Endothelial cell of umbilical vein (primary cell): ENCODE results near the gene SMIM12. TPM values are rescaled to one million over a fixed set of nuclear protein-coding genes. Genes with fewer than 3 reads are reported as not detected.

ENCODE experiments used
- BruUV-seq: library from RNA; stranded (reverse); fragments of 400-500 nt; replicated peaks from 2 replicates; lab custom pipeline; 2021; lab: Mats Ljungman, UMichigan
- CTCF ChIA-PET: fragments of 300-600, 350-600 bp; sonication (Branson Sonifier 250); formaldehyde crosslinking; loops from one replicate; lab custom pipeline; 2021; ENCODE audit warnings: antibody characterized with exemption, inconsistent platforms; lab: Charles Lee
- POLR2A ChIA-PET: fragments of 300-600, 350-600 bp; sonication (Branson Sonifier 250); formaldehyde crosslinking; loops from one replicate; lab custom pipeline; 2021; ENCODE audit warnings: antibody characterized with exemption, inconsistent platforms; lab: Charles Lee
- DNase-seq: peaks from one replicate; pipeline ENCODE4 v3.0.0-alpha.2; 2011; ENCODE audit warnings: low read depth, low spot score
- FAIRE-seq: peaks from 2 replicates; lab custom pipeline; 2011; peaks lifted over from hg19 to GRCh38; lab: Jason Lieb, UNC
- H2AFZ ChIP-seq: 2 replicates; pipeline ENCODE4 v1.6.0; 2012; ENCODE audit warnings: low read depth, low read length, control low read depth, inconsistent platforms
- H3K27ac ChIP-seq: 2 replicates; pipeline ENCODE4 v1.5.1; 2011; ENCODE audit warnings: low read depth, mild to moderate bottlenecking, control low read depth, low read length, moderate library complexity; ENCODE audit not compliant: insufficient read depth
- H3K27me3 ChIP-seq, 2 experiments: 2 replicates each; pipeline versions ENCODE4 v1.6.0 to v1.6.1; 2011; ENCODE audit warnings: low read length in 2 of 2, mixed read lengths in 1 of 2; ENCODE audit not compliant: control insufficient read depth in 2 of 2, insufficient read depth in 2 of 2
- H3K36me3 ChIP-seq, 2 experiments: 2 replicates in 1 of 2; 3 replicates in 1 of 2; pipeline ENCODE4 v1.5.1; 2011; ENCODE audit warnings: low read length in 2 of 2, mild to moderate bottlenecking in 1 of 2, moderate library complexity in 1 of 2; ENCODE audit not compliant: control insufficient read depth in 2 of 2, insufficient read depth in 2 of 2; ENCODE audit errors: extremely low read depth in 1 of 2
- H3K4me1 ChIP-seq: 3 replicates; pipeline ENCODE4 v1.5.1; 2011; ENCODE audit warnings: mild to moderate bottlenecking, low read length; ENCODE audit not compliant: control insufficient read depth, insufficient read depth; ENCODE audit errors: extremely low read depth
- H3K4me2 ChIP-seq: 2 replicates; pipeline ENCODE4 v1.6.1; 2011; ENCODE audit warnings: low read length, control low read depth, mixed read lengths; ENCODE audit not compliant: insufficient read depth
- H3K4me3 ChIP-seq, 3 experiments: fragments of 200-600 bp in 1 of 3; sonication (generic), shearing (Covaris generic) in 1 of 3; replicated peaks in 1 of 3; 2 replicates each; pipeline ENCODE4 v1.5.1; 2011 to 2016; ENCODE audit warnings: control low read depth in 3 of 3, low read length in 3 of 3, mild to moderate bottlenecking in 2 of 3, inconsistent platforms in 1 of 3, low read depth in 1 of 3, moderate library complexity in 1 of 3; ENCODE audit not compliant: insufficient read depth in 1 of 3
- H3K79me2 ChIP-seq: 2 replicates; pipeline ENCODE4 v1.6.0; 2012; ENCODE audit warnings: low read length, inconsistent platforms; ENCODE audit not compliant: control insufficient read depth, insufficient read depth
- H3K9ac ChIP-seq: replicated peaks from 2 replicates; pipeline ENCODE3; 2011; ENCODE audit warnings: low read length, control low read depth; ENCODE audit not compliant: insufficient read depth; ENCODE audit errors: extremely low read depth
- H3K9me1 ChIP-seq: replicated peaks from 3 replicates; pipeline ENCODE4 v1.6.0; 2011; ENCODE audit warnings: mild to moderate bottlenecking, low read length; ENCODE audit not compliant: control insufficient read depth, insufficient read depth; ENCODE audit errors: extremely low read depth
- H3K9me3 ChIP-seq: replicated peaks from 2 replicates; pipeline ENCODE4 v1.5.1; 2012; ENCODE audit warnings: low read length, inconsistent platforms; ENCODE audit not compliant: control insufficient read depth, insufficient read depth
- H4K20me1 ChIP-seq: replicated peaks from 2 replicates; pipeline ENCODE3; 2011; ENCODE audit warnings: mild to moderate bottlenecking, low read length; ENCODE audit not compliant: control insufficient read depth, insufficient read depth; ENCODE audit errors: extremely low read depth
- EZH2 ChIP-seq: IDR thresholded peaks from 2 replicates; pipeline ENCODE4 v1.6.1; 2012; ENCODE audit warnings: borderline replicate concordance, low read depth, mild to moderate bottlenecking, moderate library complexity, low read length, inconsistent platforms; ENCODE audit not compliant: severe bottlenecking
- FOS ChIP-seq: IDR thresholded peaks from 2 replicates; pipeline ENCODE4 v1.6.1; 2011; ENCODE audit warnings: mild to moderate bottlenecking, low read length, moderate library complexity, borderline replicate concordance; ENCODE audit not compliant: insufficient read depth
- GATA2 ChIP-seq: IDR thresholded peaks from 2 replicates; pipeline ENCODE4 v1.7.0; 2011; ENCODE audit warnings: low read depth, mild to moderate bottlenecking, moderate library complexity, mixed read lengths, low read length; ENCODE audit not compliant: insufficient read length, insufficient read depth
- JUN ChIP-seq: IDR thresholded peaks from 2 replicates; pipeline ENCODE4 v1.6.1; 2011; ENCODE audit warnings: borderline replicate concordance, low read depth; ENCODE audit not compliant: insufficient read length, insufficient read depth
- MAX ChIP-seq: IDR thresholded peaks from 2 replicates; pipeline ENCODE4 v1.6.1; 2011; ENCODE audit not compliant: insufficient read depth, insufficient read length
- MYC ChIP-seq: IDR thresholded peaks from one replicate; pipeline ENCODE4 v1.6.1; 2011; ENCODE audit warnings: mild to moderate bottlenecking, low read depth, low read length
- POLR2A ChIP-seq: IDR thresholded peaks from 2 replicates; pipeline ENCODE4 v1.6.1; 2012; ENCODE audit warnings: low read depth, mild to moderate bottlenecking, control low read depth, low read length
- POLR2AphosphoS5 ChIP-seq: IDR thresholded peaks from 2 replicates; pipeline ENCODE4 v1.6.1; 2012; ENCODE audit warnings: low read depth, mild to moderate bottlenecking, control low read depth, low read length, moderate library complexity; ENCODE audit not compliant: insufficient read depth
- dilution Hi-C: fragments of 300-500 bp; cut with MboI; formaldehyde crosslinking; loops from one replicate; pipeline ENCODE4 v1.15.0; 2019; ENCODE audit warnings: low sequenced_read_pairs; ENCODE audit not compliant: extremely low pct_ligation_motif_present
- intact Hi-C: fragments of 100-400 bp; cut with micrococcal nuclease; formaldehyde crosslinking; loops from one replicate; pipeline ENCODE4 v1.10.0; 2022
- polyA plus RNA-seq, 4 experiments: library from polyadenylated mRNA; depleted of rRNA in 3 of 4; stranded (reverse) in 3 of 4; unstranded in 1 of 4; fragments of >200 nt; gene quantifications; 2 replicates each; pipeline versions ENCODE4 v1.2.1 to v1.2.3, GENCODE V29; 2011 to 2012; ENCODE audit warnings: missing spikeins in 1 of 4
- total RNA-seq: library from RNA; stranded (reverse); gene quantifications from 2 replicates; pipeline ENCODE4 v1.2.3, GENCODE V29; 2021
- TF ChIP-seq, protein P1 (sequence below), 2 donors: IDR thresholded peaks; 1 replicate in 1 of 2; 2 replicates in 1 of 2; pipeline ENCODE4 v1.5.1; 2011; ENCODE audit warnings: low read length in 2 of 2, mild to moderate bottlenecking in 2 of 2, moderate library complexity in 2 of 2, control low read depth in 1 of 2, inconsistent platforms in 1 of 2, low read depth in 1 of 2; ENCODE audit not compliant: insufficient read depth in 1 of 2; ENCODE audit errors: extremely low read depth in 1 of 2

SMIM12 gene
- total and polyA plus RNA-seq, 2 donors (not counting 3 experiments of a cell fraction or from before 2014, with no cell fraction given) = 66.2 to 85.9 TPM

DNA sequence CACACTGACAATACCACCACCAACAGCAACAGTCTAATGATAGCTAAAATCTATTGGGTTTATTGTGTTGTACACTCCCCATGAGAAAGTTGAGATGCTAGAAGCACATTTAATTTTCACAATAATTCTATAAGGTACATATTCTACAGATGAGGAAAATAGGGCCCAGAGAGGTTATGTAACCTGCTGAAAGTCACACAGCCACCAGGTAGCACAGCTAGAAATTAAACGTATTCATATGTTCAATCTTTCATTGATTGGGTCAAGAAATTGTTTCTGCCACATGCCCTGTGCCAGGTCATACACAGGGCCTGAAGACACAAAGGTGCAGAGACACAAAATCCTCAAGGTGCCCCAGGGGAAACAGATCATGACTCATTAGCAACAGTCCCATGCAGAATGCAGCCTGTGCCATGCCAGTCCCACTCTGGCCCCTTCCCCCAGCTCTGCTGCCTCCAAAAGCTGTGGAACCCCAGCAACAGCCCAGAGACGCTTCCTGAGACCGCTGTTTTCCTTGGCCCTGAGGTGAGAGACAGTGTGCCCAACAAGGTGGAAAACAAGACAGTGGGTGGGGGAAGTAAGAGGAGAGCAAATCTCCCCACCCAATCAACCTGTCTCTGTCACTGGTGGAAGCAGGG, 34.6 kb downstream of the SMIM12 start:
- H2AFZ ChIP-seq = no peak overlapping the region
- H3K4me3 ChIP-seq = no peak overlapping the region
- no peaks in the 10 kb centered on the region for H3K9me1 ChIP-seq
- no peak overlapping the region for H3K27ac ChIP-seq
- dilution Hi-C loops (no loop called here), intact Hi-C loops (loop anchor here (1.0 kb wide), 1 partner anchor 19 kb away; no protein-coding TSS in a partner anchor)
- H4K20me1 ChIP-seq = no peaks in the 10 kb centered on the region
- ChIA-PET POLR2A (no interaction called here), CTCF (interaction anchor here (1.3 to 2.2 kb wide), 2 partner anchors 27 to 28 kb away, joined by 5 to 6 read pairs; no protein-coding TSS in a partner anchor)
- no peaks in the 10 kb centered on the region for H3K79me2 ChIP-seq
- no peaks in the 10 kb centered on the region for H3K36me3 ChIP-seq
- BruUV-seq = no TSS peak
- H3K4me2 ChIP-seq = no peak overlapping the region
- DNase-seq (peak; percentile 20), FAIRE-seq (no peak)
- H3K9ac ChIP-seq = no peak overlapping the region
- no peaks in the 10 kb centered on the region for H3K4me1 ChIP-seq
- TF ChIP-seq FOS = no peak
- TF ChIP-seq EZH2 = peak; percentile 17
- H3K9me3 ChIP-seq = no peaks in the 10 kb centered on the region
- H3K27me3 ChIP-seq = peaks cover 2 to 3% of the 10 kb centered on the region in 2 experiments

DNA sequence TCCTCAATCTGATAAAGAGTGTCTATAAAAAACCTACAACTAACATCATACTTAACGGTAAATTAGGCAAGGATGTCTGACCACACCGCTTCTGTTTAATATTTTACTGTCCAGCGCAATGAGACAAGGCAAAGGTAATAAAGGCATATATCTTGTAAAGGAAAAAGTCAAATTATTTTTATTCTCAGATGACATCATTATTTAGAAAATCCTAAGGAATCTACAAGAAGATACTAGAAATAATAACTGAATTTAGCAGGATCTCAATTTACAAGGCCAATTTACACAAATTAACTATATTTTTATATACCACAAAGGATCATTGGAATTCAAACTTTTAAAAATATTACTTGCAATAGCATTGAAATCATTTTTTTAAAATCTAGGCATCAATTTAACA, 37.3 kb downstream of the SMIM12 start:
- Histone ChIP-seq H3K9me3 (no peaks in the 10 kb centered on the region), H3K27ac (no peak overlapping the region), H3K4me2 (no peak overlapping the region), H3K9me1 (no peaks in the 10 kb centered on the region), H3K27me3 (peaks cover 2 to 3% of the 10 kb centered on the region in 2 experiments), H3K36me3 (no peaks in the 10 kb centered on the region), H3K4me3 (no peak overlapping the region), H2AFZ (no peak overlapping the region), H3K79me2 (no peaks in the 10 kb centered on the region), H3K4me1 (no peaks in the 10 kb centered on the region), H3K9ac (no peak overlapping the region), H4K20me1 (no peaks in the 10 kb centered on the region)
- CTCF ChIA-PET = no interaction called here
- no peak for FAIRE-seq
- intact Hi-C loops = no loop called here
- no peak for TF ChIP-seq FOS
- TF ChIP-seq MAX = no peak
- no peak for TF ChIP-seq JUN
- TF ChIP-seq EZH2 = no peak
- TF ChIP-seq, protein P1, sequence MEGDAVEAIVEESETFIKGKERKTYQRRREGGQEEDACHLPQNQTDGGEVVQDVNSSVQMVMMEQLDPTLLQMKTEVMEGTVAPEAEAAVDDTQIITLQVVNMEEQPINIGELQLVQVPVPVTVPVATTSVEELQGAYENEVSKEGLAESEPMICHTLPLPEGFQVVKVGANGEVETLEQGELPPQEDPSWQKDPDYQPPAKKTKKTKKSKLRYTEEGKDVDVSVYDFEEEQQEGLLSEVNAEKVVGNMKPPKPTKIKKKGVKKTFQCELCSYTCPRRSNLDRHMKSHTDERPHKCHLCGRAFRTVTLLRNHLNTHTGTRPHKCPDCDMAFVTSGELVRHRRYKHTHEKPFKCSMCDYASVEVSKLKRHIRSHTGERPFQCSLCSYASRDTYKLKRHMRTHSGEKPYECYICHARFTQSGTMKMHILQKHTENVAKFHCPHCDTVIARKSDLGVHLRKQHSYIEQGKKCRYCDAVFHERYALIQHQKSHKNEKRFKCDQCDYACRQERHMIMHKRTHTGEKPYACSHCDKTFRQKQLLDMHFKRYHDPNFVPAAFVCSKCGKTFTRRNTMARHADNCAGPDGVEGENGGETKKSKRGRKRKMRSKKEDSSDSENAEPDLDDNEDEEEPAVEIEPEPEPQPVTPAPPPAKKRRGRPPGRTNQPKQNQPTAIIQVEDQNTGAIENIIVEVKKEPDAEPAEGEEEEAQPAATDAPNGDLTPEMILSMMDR (IDR thresholded peaks at IDR 0.05; ENCODE audit: extremely low read depth in 1 of 2, insufficient read depth in 1 of 2, low read depth in 1 of 2, low read length in 2 of 2) = no peak
- no peak for TF ChIP-seq POLR2AphosphoS5
- TF ChIP-seq GATA2 = no peak
- TF ChIP-seq MYC = no peak
- TF ChIP-seq POLR2A = no peak
- no TSS peak for BruUV-seq
- dilution Hi-C loops = no loop called here
- no peak for DNase-seq
- POLR2A ChIA-PET = no interaction called here
